ENCODE results near the gene RACK1.

RACK1 gene

GRCh38 chr5:181259283-181259682 lies 15.6 kb upstream of the RACK1 start:
- no peak for DNase-seq

- DNase-seq = no peak
These were observed 14.9 kb upstream of the RACK1 start for GRCh38 chr5:181258576-181258975.

- no peak for DNase-seq
These were observed 12.3 kb upstream of the RACK1 start for GRCh38 chr5:181255836-181256578.

- no peak for DNase-seq
These were observed 11.6 kb upstream of the RACK1 start for GRCh38 chr5:181255276-181255675.

- no peak for DNase-seq
These were observed 4.6 kb upstream of the RACK1 start for GRCh38 chr5:181248277-181248676.

- peak; percentile 53 to 84 (median 59) for DNase-seq
These were observed 2.8 kb upstream of the RACK1 start for GRCh38 chr5:181246276-181247049.

GRCh38 chr5:181245427-181246275 lies 1.9 kb upstream of the RACK1 start:
- DNase-seq = no peak

- peak in 1 of 5 donors; percentile 36 for DNase-seq
These were observed 615 bp downstream of the RACK1 start for GRCh38 chr5:181243018-181243563.

GRCh38 chr5:181242031-181242451 lies 1.7 kb downstream of the RACK1 start:
- no peak for DNase-seq

GRCh38 chr5:181241393-181241975 lies 2.2 kb downstream of the RACK1 start:
- peak in 1 of 5 donors; percentile 88 for DNase-seq

GRCh38 chr5:181239062-181239663 lies 4.5 kb downstream of the RACK1 start:
- DNase-seq = no peak

- no peak for DNase-seq
These were observed 5.8 kb downstream of the RACK1 start for GRCh38 chr5:181237729-181238385.

GRCh38 chr5:181236954-181237641 lies 6.6 kb downstream of the RACK1 start:
- no peak for DNase-seq

GRCh38 chr5:181236471-181236870 lies 7.2 kb downstream of the RACK1 start:
- DNase-seq = no peak

- DNase-seq = no peak
These were observed 7.9 kb downstream of the RACK1 start for GRCh38 chr5:181235689-181236366.

- DNase-seq = no peak
These were observed 8.4 kb downstream of the RACK1 start for GRCh38 chr5:181235323-181235688.

- no peak for DNase-seq
These were observed 9.0 kb downstream of the RACK1 start for GRCh38 chr5:181234455-181235306.

GRCh38 chr5:181233801-181234454 lies 9.8 kb downstream of the RACK1 start:
- DNase-seq = no peak
